Measurements from ENCODE around the gene KIF13A. TPM values are rescaled to one million over a fixed set of nuclear protein-coding genes. Genes with fewer than 3 reads are reported as not detected.

Gene KIF13A
- total RNA-seq, 3 donors from 2014 or later, result 40.0 to 60.4 (median 49.6) TPM

DNA sequence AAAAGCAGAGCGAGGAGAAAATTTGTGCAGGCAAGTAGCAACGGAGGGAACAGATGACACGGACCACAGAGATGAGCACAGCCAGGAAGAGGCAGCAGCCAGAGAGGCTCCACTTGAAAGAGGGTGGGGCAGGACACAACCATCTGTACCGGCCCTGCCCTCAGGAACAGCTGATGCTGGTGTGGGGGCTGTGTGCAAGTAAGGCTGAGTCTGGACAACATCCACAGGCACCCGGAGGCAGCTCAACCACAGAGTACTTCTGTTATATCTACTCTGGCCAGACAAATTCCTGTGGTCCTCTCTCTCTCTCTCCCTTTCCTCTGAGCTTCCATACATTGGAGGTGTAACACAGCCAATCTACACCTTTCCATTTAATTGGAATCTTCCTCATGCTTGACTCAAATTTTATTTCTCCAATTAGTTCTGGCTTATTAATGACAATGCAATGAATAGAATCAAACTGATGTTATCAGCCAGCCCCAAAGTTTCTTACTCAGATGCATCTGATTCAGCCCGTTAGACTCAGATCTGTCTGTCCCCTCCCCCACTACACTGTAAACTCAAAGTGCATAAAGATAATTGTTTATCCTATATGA, 24.9 kb downstream of the KIF13A start:
- no peaks in the 10 kb centered on the region for H3K36me3 ChIP-seq
- H3K4me1 ChIP-seq, result peaks cover 0 to 10% of the 10 kb centered on the region in 2 donors
- peak; percentile 53 to 75 for DNase-seq (ENCODE audit: low spot score in 2 of 2)
- peak overlapping the region in 1 of 3 donors; percentile 41 for H3K4me3 ChIP-seq
- intact Hi-C loops (cut with DNase I; ENCODE audit: low total_unique reads), result no loop called here
- TF ChIP-seq, protein P1, sequence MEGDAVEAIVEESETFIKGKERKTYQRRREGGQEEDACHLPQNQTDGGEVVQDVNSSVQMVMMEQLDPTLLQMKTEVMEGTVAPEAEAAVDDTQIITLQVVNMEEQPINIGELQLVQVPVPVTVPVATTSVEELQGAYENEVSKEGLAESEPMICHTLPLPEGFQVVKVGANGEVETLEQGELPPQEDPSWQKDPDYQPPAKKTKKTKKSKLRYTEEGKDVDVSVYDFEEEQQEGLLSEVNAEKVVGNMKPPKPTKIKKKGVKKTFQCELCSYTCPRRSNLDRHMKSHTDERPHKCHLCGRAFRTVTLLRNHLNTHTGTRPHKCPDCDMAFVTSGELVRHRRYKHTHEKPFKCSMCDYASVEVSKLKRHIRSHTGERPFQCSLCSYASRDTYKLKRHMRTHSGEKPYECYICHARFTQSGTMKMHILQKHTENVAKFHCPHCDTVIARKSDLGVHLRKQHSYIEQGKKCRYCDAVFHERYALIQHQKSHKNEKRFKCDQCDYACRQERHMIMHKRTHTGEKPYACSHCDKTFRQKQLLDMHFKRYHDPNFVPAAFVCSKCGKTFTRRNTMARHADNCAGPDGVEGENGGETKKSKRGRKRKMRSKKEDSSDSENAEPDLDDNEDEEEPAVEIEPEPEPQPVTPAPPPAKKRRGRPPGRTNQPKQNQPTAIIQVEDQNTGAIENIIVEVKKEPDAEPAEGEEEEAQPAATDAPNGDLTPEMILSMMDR (IDR thresholded peaks at IDR 0.05), result no peak
- peak; percentile 31 to 34 (median 32) for TF ChIP-seq POLR2AphosphoS5 (IDR thresholded peaks at IDR 0.05)
- no peaks in the 10 kb centered on the region for H3K9me3 ChIP-seq
- peak overlapping the region; percentile 58 to 73 for H3K27ac ChIP-seq
- H3K27me3 ChIP-seq, result no peaks in the 10 kb centered on the region

DNA sequence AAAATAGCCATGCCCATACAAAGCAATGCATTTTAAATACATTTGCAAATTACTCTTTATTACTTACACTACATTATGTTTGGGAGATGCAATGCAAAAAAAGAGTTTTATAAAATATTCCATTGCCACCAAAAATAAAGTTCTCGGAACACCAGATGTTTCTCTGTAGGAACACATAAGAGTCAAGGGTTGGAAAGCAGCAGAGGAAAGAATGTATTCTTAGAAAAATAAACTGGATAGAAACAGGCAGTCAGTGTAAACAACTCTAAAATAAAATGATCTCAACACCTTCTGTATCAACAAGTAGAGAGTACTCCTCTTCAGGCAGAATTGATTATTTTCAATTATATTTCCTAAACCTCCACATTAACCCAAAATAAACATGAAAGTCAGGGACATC, 28.1 kb downstream of the KIF13A start:
- Histone ChIP-seq H3K9me3 (no peaks in the 10 kb centered on the region), H3K4me1 (peaks cover 0 to 5% of the 10 kb centered on the region in 2 donors), H3K27me3 (no peaks in the 10 kb centered on the region), H3K4me3 (no peak overlapping the region), H3K27ac (no peak overlapping the region), H3K36me3 (no peaks in the 10 kb centered on the region)
- intact Hi-C loops (cut with DNase I; ENCODE audit: low total_unique reads), result no loop called here
- TF ChIP-seq POLR2A (IDR thresholded peaks at IDR 0.05) (no peak), POLR2AphosphoS5 (IDR thresholded peaks at IDR 0.05) (no peak)
- TF ChIP-seq, protein P1 (IDR thresholded peaks at IDR 0.05), result no peak
- no peak for DNase-seq (ENCODE audit: low spot score in 2 of 2)

DNA sequence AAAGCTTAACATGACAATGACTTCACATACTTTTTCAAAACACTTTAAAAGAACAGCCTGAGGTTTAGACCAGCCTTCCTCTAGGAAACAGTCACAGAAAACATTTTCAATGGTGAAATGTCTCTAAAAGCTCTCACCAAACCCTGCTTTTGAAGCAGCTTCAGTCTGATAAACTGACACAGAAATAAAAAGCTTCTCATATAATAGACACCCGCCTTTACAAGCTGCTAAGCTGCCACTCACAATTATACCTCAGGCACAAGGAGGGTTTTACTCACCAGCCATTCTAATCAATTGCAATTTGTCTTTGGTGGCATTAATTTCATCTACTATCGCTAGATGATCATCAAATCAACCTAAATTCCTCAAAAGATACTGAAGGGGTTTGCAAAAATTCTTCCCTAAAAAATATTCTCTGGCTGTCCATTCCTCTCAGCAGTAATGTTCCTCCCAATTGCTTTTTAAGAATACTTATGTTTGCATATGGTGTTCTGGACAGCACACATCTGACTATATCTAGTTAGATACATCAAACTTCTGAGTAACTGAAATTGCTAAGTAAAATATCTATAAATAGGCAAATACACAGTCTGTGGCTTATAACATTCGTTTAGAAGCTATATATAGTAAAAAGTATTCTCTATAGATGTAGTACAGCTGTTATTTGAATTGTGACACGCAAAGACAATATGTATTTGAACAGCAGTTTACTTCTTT, 29.4 kb downstream of the KIF13A start:
- Histone ChIP-seq H3K4me1 (peaks cover 0 to 5% of the 10 kb centered on the region in 2 donors), H3K27me3 (no peaks in the 10 kb centered on the region), H3K27ac (no peak overlapping the region), H3K36me3 (no peaks in the 10 kb centered on the region), H3K9me3 (no peaks in the 10 kb centered on the region), H3K4me3 (no peak overlapping the region)
- no peak for TF ChIP-seq POLR2A (IDR thresholded peaks at IDR 0.05)
- TF ChIP-seq, protein P1 (IDR thresholded peaks at IDR 0.05), result no peak
- no peak for TF ChIP-seq POLR2AphosphoS5 (IDR thresholded peaks at IDR 0.05)
- intact Hi-C loops (cut with DNase I; ENCODE audit: low total_unique reads), result no loop called here
- DNase-seq (ENCODE audit: low spot score in 2 of 2), result no peak

DNA sequence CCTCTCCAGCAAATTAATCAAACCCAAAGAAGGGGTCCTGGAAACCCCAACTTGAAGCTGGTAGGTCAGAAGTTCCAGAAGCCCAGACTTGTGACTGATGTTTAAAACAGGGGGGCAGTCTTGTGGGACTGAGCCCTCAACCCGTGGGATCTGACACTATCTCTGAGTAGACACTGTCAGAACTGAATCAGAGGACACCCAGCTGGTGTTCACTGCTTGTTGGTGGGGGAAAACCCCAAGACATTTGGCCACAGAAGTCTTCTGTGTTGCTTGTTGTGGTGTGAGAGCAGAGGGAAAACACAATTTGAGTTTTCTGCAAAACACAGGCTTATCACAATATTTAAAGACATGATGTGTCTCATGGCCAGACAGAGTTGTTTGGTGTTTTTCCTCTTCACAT, 29.9 kb downstream of the KIF13A start:
- Histone ChIP-seq H3K36me3 (no peaks in the 10 kb centered on the region), H3K4me3 (no peak overlapping the region), H3K27me3 (no peaks in the 10 kb centered on the region), H3K4me1 (peaks cover 0 to 4% of the 10 kb centered on the region in 2 donors), H3K27ac (no peak overlapping the region), H3K9me3 (no peaks in the 10 kb centered on the region)
- TF ChIP-seq POLR2A (IDR thresholded peaks at IDR 0.05) (no peak), POLR2AphosphoS5 (IDR thresholded peaks at IDR 0.05) (no peak)
- TF ChIP-seq, protein P1 (IDR thresholded peaks at IDR 0.05), result no peak
- no peak for DNase-seq (ENCODE audit: low spot score in 2 of 2)
- intact Hi-C loops (cut with DNase I; ENCODE audit: low total_unique reads), result no loop called here

DNA sequence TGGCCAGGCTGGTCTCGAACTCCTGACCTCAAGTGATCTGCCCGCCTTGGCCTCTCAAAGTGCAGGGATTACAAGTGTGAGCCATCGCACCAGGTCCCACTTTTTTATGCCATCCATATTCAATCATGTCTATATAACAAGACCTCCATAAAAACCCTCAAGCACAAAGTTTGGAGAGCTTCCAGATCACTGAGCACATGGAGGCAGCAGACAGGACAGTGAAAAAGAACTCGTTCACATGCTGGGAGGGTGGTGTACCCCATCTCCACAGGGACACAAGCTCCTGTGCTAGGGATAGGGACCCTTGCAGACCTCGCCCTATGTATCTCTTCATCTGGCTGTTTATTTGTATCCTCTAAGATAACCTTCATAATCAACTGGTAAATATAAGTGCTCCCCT, 30.3 kb downstream of the KIF13A start:
- H3K4me3 ChIP-seq, result no peak overlapping the region
- DNase-seq (ENCODE audit: low spot score in 2 of 2), result no peak
- H3K36me3 ChIP-seq, result no peaks in the 10 kb centered on the region
- TF ChIP-seq POLR2AphosphoS5 (IDR thresholded peaks at IDR 0.05), result no peak
- TF ChIP-seq POLR2A (IDR thresholded peaks at IDR 0.05), result no peak
- TF ChIP-seq, protein P1 (IDR thresholded peaks at IDR 0.05), result no peak
- H3K4me1 ChIP-seq, result no peaks in the 10 kb centered on the region
- intact Hi-C loops (cut with DNase I; ENCODE audit: low total_unique reads), result no loop called here
- no peak overlapping the region for H3K27ac ChIP-seq
- no peaks in the 10 kb centered on the region for H3K27me3 ChIP-seq
- no peaks in the 10 kb centered on the region for H3K9me3 ChIP-seq

Data from breast epithelium (tissue), 4 donors.